ENCODE results near the gene NFIX. TPM values are rescaled to one million over a fixed set of nuclear protein-coding genes. Genes with fewer than 3 reads are reported as not detected.
A peak's percentile ranks its signal among the peaks of the same experiment; 100 is the strongest.

NFIX gene
- total RNA-seq, 1 donor: 114 TPM

DNA sequence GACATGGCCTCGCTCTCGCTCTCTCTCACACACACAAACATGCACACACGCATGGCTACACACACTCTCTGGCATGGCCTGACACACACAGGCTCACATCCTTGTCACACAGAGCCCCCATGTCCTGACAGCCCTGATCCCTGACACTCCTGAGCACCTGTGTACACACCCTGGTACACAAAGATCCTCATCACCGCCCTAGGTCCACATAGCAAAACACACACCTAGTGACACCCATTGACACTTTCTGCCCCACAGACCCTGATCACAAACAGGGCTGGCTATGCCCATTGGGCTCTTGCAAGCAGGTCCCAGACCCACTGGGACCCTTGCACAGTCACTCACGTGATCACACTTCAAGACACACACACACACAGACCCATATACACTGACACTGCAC is 4.0 kb upstream of the NFIX start:
- H2AFZ ChIP-seq (ENCODE audit: low read length): no peak overlapping the region
- H3K27me3 ChIP-seq (ENCODE audit: insufficient read depth, low read length): no peaks in the 10 kb centered on the region
- TF ChIP-seq, protein P1, sequence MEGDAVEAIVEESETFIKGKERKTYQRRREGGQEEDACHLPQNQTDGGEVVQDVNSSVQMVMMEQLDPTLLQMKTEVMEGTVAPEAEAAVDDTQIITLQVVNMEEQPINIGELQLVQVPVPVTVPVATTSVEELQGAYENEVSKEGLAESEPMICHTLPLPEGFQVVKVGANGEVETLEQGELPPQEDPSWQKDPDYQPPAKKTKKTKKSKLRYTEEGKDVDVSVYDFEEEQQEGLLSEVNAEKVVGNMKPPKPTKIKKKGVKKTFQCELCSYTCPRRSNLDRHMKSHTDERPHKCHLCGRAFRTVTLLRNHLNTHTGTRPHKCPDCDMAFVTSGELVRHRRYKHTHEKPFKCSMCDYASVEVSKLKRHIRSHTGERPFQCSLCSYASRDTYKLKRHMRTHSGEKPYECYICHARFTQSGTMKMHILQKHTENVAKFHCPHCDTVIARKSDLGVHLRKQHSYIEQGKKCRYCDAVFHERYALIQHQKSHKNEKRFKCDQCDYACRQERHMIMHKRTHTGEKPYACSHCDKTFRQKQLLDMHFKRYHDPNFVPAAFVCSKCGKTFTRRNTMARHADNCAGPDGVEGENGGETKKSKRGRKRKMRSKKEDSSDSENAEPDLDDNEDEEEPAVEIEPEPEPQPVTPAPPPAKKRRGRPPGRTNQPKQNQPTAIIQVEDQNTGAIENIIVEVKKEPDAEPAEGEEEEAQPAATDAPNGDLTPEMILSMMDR (IDR thresholded peaks at IDR 0.05; ENCODE audit: extremely low read depth, low read depth, low read length): no peak
- no peak overlapping the region for H3K4me2 ChIP-seq (ENCODE audit: insufficient read depth, low read length)
- H4K20me1 ChIP-seq (ENCODE audit: insufficient read depth, low read length): no peaks in the 10 kb centered on the region
- H3K4me3 ChIP-seq (ENCODE audit: insufficient read depth, low read length): no peak overlapping the region
- H3K4me1 ChIP-seq (ENCODE audit: insufficient read depth, low read length): peaks cover 5% of the 10 kb centered on the region
- peaks cover 5% of the 10 kb centered on the region for H3K79me2 ChIP-seq (ENCODE audit: insufficient read depth, low read length)
- no peaks in the 10 kb centered on the region for H3K36me3 ChIP-seq (ENCODE audit: insufficient read depth, low read length)
- DNase-seq (ENCODE audit: insufficient read length, low spot score, missing footprints): peak; percentile 82
- H3K27ac ChIP-seq (ENCODE audit: low read depth, low read length): no peak overlapping the region
- H3K9me3 ChIP-seq (ENCODE audit: low read depth, low read length): no peaks in the 10 kb centered on the region

DNA sequence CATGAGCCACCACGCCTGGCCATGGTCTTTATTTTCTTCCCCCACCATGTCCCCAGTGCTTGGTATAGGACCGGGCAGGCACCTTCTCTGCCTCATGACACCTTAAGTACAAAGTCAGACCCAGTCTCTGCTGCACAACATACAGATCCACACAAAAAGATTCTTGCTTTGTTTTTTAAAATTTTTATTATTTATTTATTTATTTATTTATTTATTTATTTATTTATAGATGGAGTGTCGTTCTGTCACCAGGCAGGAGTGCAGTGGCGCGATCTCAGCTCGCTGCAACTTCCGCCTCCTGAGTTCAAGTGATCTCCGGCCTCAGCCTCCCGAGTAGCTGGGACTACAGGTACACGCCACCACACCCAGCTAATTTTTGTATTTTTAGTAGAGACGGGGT is 2.5 kb upstream of the NFIX start:
- Histone ChIP-seq H3K27ac (ENCODE audit: low read depth, low read length) (no peak overlapping the region), H3K36me3 (ENCODE audit: insufficient read depth, low read length) (no peaks in the 10 kb centered on the region), H3K79me2 (ENCODE audit: insufficient read depth, low read length) (peaks cover 19% of the 10 kb centered on the region), H4K20me1 (ENCODE audit: insufficient read depth, low read length) (peaks cover 11% of the 10 kb centered on the region), H3K4me2 (ENCODE audit: insufficient read depth, low read length) (no peak overlapping the region), H3K4me3 (ENCODE audit: insufficient read depth, low read length) (no peak overlapping the region), H3K4me1 (ENCODE audit: insufficient read depth, low read length) (peaks cover 14% of the 10 kb centered on the region), H2AFZ (ENCODE audit: low read length) (no peak overlapping the region), H3K27me3 (ENCODE audit: insufficient read depth, low read length) (no peaks in the 10 kb centered on the region), H3K9me3 (ENCODE audit: low read depth, low read length) (no peaks in the 10 kb centered on the region)
- DNase-seq (ENCODE audit: insufficient read length, low spot score, missing footprints): no peak
- TF ChIP-seq, protein P1 (IDR thresholded peaks at IDR 0.05; ENCODE audit: extremely low read depth, low read depth, low read length): no peak

DNA sequence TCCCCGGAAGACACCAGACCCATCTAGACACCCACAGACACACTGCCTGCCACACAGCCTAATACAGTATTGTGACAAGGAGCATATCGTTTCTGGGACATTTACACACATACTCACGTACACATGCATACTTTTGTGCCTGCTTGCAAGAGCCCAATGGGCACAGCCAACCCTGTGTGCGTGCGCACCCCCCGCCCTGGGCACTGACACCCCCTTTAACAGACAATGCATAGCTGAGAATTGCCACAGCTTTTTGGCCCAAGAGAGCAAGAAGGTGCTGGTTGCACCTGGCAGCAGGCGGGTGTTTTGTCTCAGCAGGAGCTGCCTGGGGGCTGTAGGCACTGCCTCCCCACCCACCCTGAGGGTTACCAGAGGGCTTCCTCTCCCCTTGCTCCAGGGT is 1.7 kb upstream of the NFIX start:
- Histone ChIP-seq H4K20me1 (ENCODE audit: insufficient read depth, low read length) (peaks cover 15% of the 10 kb centered on the region), H3K27me3 (ENCODE audit: insufficient read depth, low read length) (no peaks in the 10 kb centered on the region), H3K4me2 (ENCODE audit: insufficient read depth, low read length) (no peak overlapping the region), H3K79me2 (ENCODE audit: insufficient read depth, low read length) (peaks cover 27% of the 10 kb centered on the region), H2AFZ (ENCODE audit: low read length) (no peak overlapping the region), H3K36me3 (ENCODE audit: insufficient read depth, low read length) (peaks cover 2% of the 10 kb centered on the region), H3K27ac (ENCODE audit: low read depth, low read length) (no peak overlapping the region), H3K4me1 (ENCODE audit: insufficient read depth, low read length) (peaks cover 14% of the 10 kb centered on the region), H3K4me3 (ENCODE audit: insufficient read depth, low read length) (no peak overlapping the region), H3K9me3 (ENCODE audit: low read depth, low read length) (no peaks in the 10 kb centered on the region)
- DNase-seq (ENCODE audit: insufficient read length, low spot score, missing footprints): peak; percentile 60
- TF ChIP-seq, protein P1 (IDR thresholded peaks at IDR 0.05; ENCODE audit: extremely low read depth, low read depth, low read length): no peak

DNA sequence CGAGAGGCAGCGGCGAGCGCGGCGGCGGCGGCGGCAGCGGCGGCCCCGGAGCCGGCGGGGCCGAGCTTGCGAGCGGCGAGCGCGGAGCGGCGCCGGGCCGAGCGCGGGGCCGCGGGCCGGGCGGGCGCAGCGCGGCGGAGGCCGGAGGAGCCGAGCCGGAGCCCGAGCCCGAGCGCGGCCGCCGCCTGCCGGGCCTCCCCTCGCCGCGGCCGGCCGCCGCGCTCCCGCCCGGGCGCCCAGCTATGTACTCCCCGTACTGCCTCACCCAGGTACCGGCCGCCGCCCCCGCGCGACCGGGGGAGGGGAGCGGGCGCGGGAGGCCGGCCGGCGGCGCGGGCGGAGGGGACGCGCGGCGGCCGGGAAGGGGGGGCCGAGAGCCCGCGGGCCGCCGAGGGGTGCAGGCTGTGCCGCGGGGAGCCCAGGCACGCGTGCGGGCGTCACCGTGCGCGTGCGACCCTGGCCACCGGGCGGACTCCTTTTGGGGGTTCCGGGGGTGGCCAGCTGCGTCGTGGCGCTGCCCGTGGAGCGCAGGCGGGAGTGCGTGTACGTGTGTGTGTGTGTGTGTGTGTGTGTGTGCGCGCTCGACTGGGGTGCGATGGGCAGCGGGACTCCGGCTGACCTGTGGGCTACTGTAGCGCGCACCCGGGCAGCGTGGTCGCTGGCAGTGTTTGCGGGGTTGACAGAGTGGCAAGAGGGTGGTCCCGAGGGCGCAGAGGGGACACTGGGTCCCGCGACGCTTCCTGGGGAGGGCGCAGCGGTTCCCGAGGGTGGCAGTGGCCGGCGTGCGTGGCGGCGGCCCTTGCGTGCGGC is 526 bp downstream of the NFIX start:
- H3K79me2 ChIP-seq (ENCODE audit: insufficient read depth, low read length): peaks cover 49% of the 10 kb centered on the region
- H3K4me1 ChIP-seq (ENCODE audit: insufficient read depth, low read length): peaks cover 14% of the 10 kb centered on the region
- peak overlapping the region; percentile 75 for H3K27ac ChIP-seq (ENCODE audit: low read depth, low read length)
- TF ChIP-seq, protein P1 (IDR thresholded peaks at IDR 0.05; ENCODE audit: extremely low read depth, low read depth, low read length): no peak
- H3K4me3 ChIP-seq (ENCODE audit: insufficient read depth, low read length): peak overlapping the region; percentile 92
- H4K20me1 ChIP-seq (ENCODE audit: insufficient read depth, low read length): peaks cover 21% of the 10 kb centered on the region
- H3K27me3 ChIP-seq (ENCODE audit: insufficient read depth, low read length): no peaks in the 10 kb centered on the region
- peak overlapping the region; percentile 92 for H3K4me2 ChIP-seq (ENCODE audit: insufficient read depth, low read length)
- H3K36me3 ChIP-seq (ENCODE audit: insufficient read depth, low read length): peaks cover 6% of the 10 kb centered on the region
- peak; percentile 97 for DNase-seq (ENCODE audit: insufficient read length, low spot score, missing footprints)
- peak overlapping the region; percentile 59 for H2AFZ ChIP-seq (ENCODE audit: low read length)
- H3K9me3 ChIP-seq (ENCODE audit: low read depth, low read length): no peaks in the 10 kb centered on the region
